Epidermal melanocyte (primary cell): ENCODE measurements around the gene NAPA.

ENCODE experiments used
- DNase-seq: peaks from one replicate; pipeline ENCODE4 v3.0.0; 2011; ENCODE audit warnings: low spot score; ENCODE audit not compliant: insufficient read length

NAPA gene

GRCh38 chr19:47503130-47503825, 11.6 kb downstream of the NAPA start:
- DNase-seq: peak; percentile 7

- DNase-seq: no peak
Measured at GRCh38 chr19:47499863-47500830, 14.7 kb downstream of the NAPA start.

- no peak for DNase-seq
Measured at GRCh38 chr19:47499371-47499770, 15.5 kb downstream of the NAPA start.

- DNase-seq: no peak
Measured at GRCh38 chr19:47498561-47498960, 16.3 kb downstream of the NAPA start.

- DNase-seq: no peak
Measured at GRCh38 chr19:47497821-47498520, 16.9 kb downstream of the NAPA start.

GRCh38 chr19:47497050-47497766, 17.7 kb downstream of the NAPA start:
- no peak for DNase-seq

GRCh38 chr19:47495478-47496372, 19.1 kb downstream of the NAPA start:
- no peak for DNase-seq

GRCh38 chr19:47494729-47495128, 20.1 kb downstream of the NAPA start:
- DNase-seq: no peak

GRCh38 chr19:47494211-47494547, 20.7 kb downstream of the NAPA start:
- DNase-seq: no peak

- DNase-seq: no peak
Measured at GRCh38 chr19:47493378-47494210, 21.3 kb downstream of the NAPA start.

- DNase-seq: no peak
Measured at GRCh38 chr19:47492571-47493377, 22.1 kb downstream of the NAPA start.

GRCh38 chr19:47492137-47492533, 22.7 kb downstream of the NAPA start:
- DNase-seq: no peak

GRCh38 chr19:47491358-47492136, 23.3 kb downstream of the NAPA start:
- DNase-seq: no peak

GRCh38 chr19:47490847-47491246, 24.0 kb downstream of the NAPA start:
- DNase-seq: no peak

- DNase-seq: no peak
Measured at GRCh38 chr19:47490031-47490430, 24.8 kb downstream of the NAPA start.

GRCh38 chr19:47489072-47489914, 25.6 kb downstream of the NAPA start:
- DNase-seq: no peak
